Peyer's patch (tissue), 4 donors: ENCODE results near the gene CFI. TPM values are rescaled to one million over a fixed set of nuclear protein-coding genes. Genes with fewer than 3 reads are reported as not detected.
A peak's percentile ranks its signal among the peaks of the same experiment; 100 is the strongest.

ENCODE experiments used
- DNase-seq, 3 donors: peaks; one replicate each; pipeline ENCODE4 v3.0.0-alpha.2; 2017 to 2019
- H3K27ac ChIP-seq, 4 donors: fragments of 200-600 bp; sonication (generic); one replicate each; pipeline ENCODE4 v1.5.1; 2016 to 2019
- H3K27me3 ChIP-seq, 2 donors: fragments of 200-600 bp; sonication (generic); one replicate each; pipeline ENCODE4 v1.5.1; 2019
- H3K36me3 ChIP-seq, 3 donors: fragments of 200-600 bp; sonication (generic); one replicate each; pipeline ENCODE4 v1.5.1; 2016 to 2019
- H3K4me1 ChIP-seq, 4 donors: fragments of 200-600 bp; sonication (generic); one replicate each; pipeline ENCODE4 v1.5.1; 2016 to 2019
- H3K4me3 ChIP-seq, 4 donors: fragments of 200-600 bp; sonication (generic); 1 replicate in 3 of 4; 2 replicates in 1 of 4; pipeline ENCODE4 v1.5.1; 2016 to 2019; ENCODE audit warnings: mild to moderate bottlenecking in 1 of 4
- H3K9me3 ChIP-seq, 4 donors: fragments of 200-600 bp; sonication (generic); one replicate each; pipeline ENCODE4 v1.5.1; 2016 to 2019; ENCODE audit warnings: mild to moderate bottlenecking in 1 of 4
- CTCF ChIP-seq, 6 experiments: fragments of 450-650 bp in 4 of 6; fragments of 200-600 bp in 2 of 6; sonication (generic) in 1 of 6; IDR thresholded peaks; one replicate each; pipeline ENCODE4 v1.5.1; 2017 to 2019; ENCODE audit warnings: antibody characterized with exemption in 6 of 6, mild to moderate bottlenecking in 3 of 6, moderate library complexity in 1 of 6
- POLR2A ChIP-seq, 2 donors: fragments of 450-650 bp; IDR thresholded peaks; one replicate each; pipeline ENCODE4 v1.5.1; 2017; ENCODE audit warnings: antibody characterized with exemption in 2 of 2, mild to moderate bottlenecking in 2 of 2, moderate library complexity in 2 of 2
- total RNA-seq, 4 donors: library from RNA; depleted of rRNA; stranded (reverse); fragments of >200 nt; gene quantifications; one replicate each; pipeline ENCODE4 v1.1.0, GENCODE V29; 2016

The CFI gene
- total RNA-seq: 10 to 100 TPM in 2 of 4 donors, 1 to 10 TPM in 2; 7.0 to 20.5 (median 12.6) TPM

GRCh38 chr4:109801895-109802319 is at the start of gene CFI:
Gene CFI (minus strand): TSS chr4:109801999. CDS start chr4:109801971, 28 bp downstream.
- no peaks in the 10 kb centered on the region for H3K27me3 ChIP-seq
- H3K36me3 ChIP-seq: no peaks in the 10 kb centered on the region
- no peaks in the 10 kb centered on the region for H3K4me1 ChIP-seq
- TF ChIP-seq POLR2A (IDR thresholded peaks at IDR 0.05) (no peak), CTCF (IDR thresholded peaks at IDR 0.05) (no peak)
- H3K27ac ChIP-seq: peak within 1 kb of the TSS in 1 of 4 donors; percentile 15
- no peaks in the 10 kb centered on the region for H3K9me3 ChIP-seq
- no peak for DNase-seq
- peak within 1 kb of the TSS in 2 of 4 donors; percentile 15 to 24 for H3K4me3 ChIP-seq

GRCh38 chr4:109850601-109851000 is 48.8 kb upstream of the CFI start:
- Histone ChIP-seq H3K4me1 (no peaks in the 10 kb centered on the region), H3K27ac (no peak overlapping the region), H3K27me3 (no peaks in the 10 kb centered on the region), H3K4me3 (no peak overlapping the region), H3K36me3 (no peaks in the 10 kb centered on the region), H3K9me3 (no peaks in the 10 kb centered on the region)
- no peak for TF ChIP-seq POLR2A (IDR thresholded peaks at IDR 0.05)
- no peak for TF ChIP-seq CTCF (IDR thresholded peaks at IDR 0.05)
- no peak for DNase-seq

GRCh38 chr4:109848501-109848900 is 46.7 kb upstream of the CFI start:
- Histone ChIP-seq H3K36me3 (no peaks in the 10 kb centered on the region), H3K27me3 (no peaks in the 10 kb centered on the region), H3K4me3 (no peak overlapping the region), H3K27ac (no peak overlapping the region), H3K9me3 (no peaks in the 10 kb centered on the region), H3K4me1 (no peaks in the 10 kb centered on the region)
- TF ChIP-seq CTCF (IDR thresholded peaks at IDR 0.05) (no peak), POLR2A (IDR thresholded peaks at IDR 0.05) (no peak)
- no peak for DNase-seq

GRCh38 chr4:109847896-109848442 is 46.2 kb upstream of the CFI start, which contains the start of gene LRIT3:
Gene LRIT3 (plus strand): TSS chr4:109848107. CDS start chr4:109848202, 95 bp downstream.
- H3K4me3 ChIP-seq: no peak within 1 kb of the TSS
- no peak for TF ChIP-seq POLR2A (IDR thresholded peaks at IDR 0.05)
- TF ChIP-seq CTCF (IDR thresholded peaks at IDR 0.05): no peak

GRCh38 chr4:109846395-109847098 is 44.7 kb upstream of the CFI start:
- Histone ChIP-seq H3K27me3 (no peaks in the 10 kb centered on the region), H3K9me3 (no peaks in the 10 kb centered on the region), H3K4me1 (no peaks in the 10 kb centered on the region), H3K27ac (no peak overlapping the region), H3K4me3 (no peak overlapping the region), H3K36me3 (no peaks in the 10 kb centered on the region)
- TF ChIP-seq CTCF (IDR thresholded peaks at IDR 0.05): no peak
- DNase-seq: no peak

More at GRCh38 chr4:109847896-109848442, 46.2 kb upstream of the CFI start, which contains the start of gene LRIT3:
- H3K36me3 ChIP-seq: no peaks in the 10 kb centered on the region
- H3K4me1 ChIP-seq: no peaks in the 10 kb centered on the region
- DNase-seq: no peak
- H3K9me3 ChIP-seq: no peaks in the 10 kb centered on the region
- H3K27me3 ChIP-seq: no peaks in the 10 kb centered on the region
- no peak within 1 kb of the TSS for H3K27ac ChIP-seq
